Upper lobe of left lung (tissue), 4 donors: ENCODE results near the gene ZNF865.

Source experiments
- CTCF ChIP-seq, 6 experiments: fragments of 450-650 bp in 4 of 6; fragments of 200-600 bp in 2 of 6; sonication (generic) in 2 of 6; IDR thresholded peaks; one replicate each; pipeline ENCODE4 v1.5.1; 2016 to 2019; ENCODE audit warnings: antibody characterized with exemption in 6 of 6
- EP300 ChIP-seq, 4 donors: sonication (generic); formaldehyde crosslinking; IDR thresholded peaks; one replicate each; pipeline ENCODE4 v1.5.1; 2017; ENCODE audit warnings: antibody characterized with exemption in 4 of 4, control low read depth in 2 of 4
- POLR2AphosphoS5 ChIP-seq, 2 donors: sonication (generic); formaldehyde crosslinking; IDR thresholded peaks; one replicate each; pipeline ENCODE4 v1.5.1; 2017; ENCODE audit warnings: antibody characterized with exemption in 2 of 2

- TF ChIP-seq CTCF (IDR thresholded peaks at IDR 0.05) (no peak), POLR2AphosphoS5 (IDR thresholded peaks at IDR 0.05) (no peak), EP300 (IDR thresholded peaks at IDR 0.05) (no peak)
Measured at GRCh38 chr19:55636723-55637122, 31.3 kb downstream of the ZNF865 start.
